HG02885 (cell line): ENCODE data around the gene HOXD4.

Experiments used
- ATAC-seq: cut with Tn5 transposase; IDR thresholded peaks from one replicate; pipeline ENCODE4 v1.9.1; 2021; ENCODE audit warnings: mild to moderate bottlenecking; ENCODE audit not compliant: unreplicated experiment, poor library complexity

The HOXD4 gene

DNA sequence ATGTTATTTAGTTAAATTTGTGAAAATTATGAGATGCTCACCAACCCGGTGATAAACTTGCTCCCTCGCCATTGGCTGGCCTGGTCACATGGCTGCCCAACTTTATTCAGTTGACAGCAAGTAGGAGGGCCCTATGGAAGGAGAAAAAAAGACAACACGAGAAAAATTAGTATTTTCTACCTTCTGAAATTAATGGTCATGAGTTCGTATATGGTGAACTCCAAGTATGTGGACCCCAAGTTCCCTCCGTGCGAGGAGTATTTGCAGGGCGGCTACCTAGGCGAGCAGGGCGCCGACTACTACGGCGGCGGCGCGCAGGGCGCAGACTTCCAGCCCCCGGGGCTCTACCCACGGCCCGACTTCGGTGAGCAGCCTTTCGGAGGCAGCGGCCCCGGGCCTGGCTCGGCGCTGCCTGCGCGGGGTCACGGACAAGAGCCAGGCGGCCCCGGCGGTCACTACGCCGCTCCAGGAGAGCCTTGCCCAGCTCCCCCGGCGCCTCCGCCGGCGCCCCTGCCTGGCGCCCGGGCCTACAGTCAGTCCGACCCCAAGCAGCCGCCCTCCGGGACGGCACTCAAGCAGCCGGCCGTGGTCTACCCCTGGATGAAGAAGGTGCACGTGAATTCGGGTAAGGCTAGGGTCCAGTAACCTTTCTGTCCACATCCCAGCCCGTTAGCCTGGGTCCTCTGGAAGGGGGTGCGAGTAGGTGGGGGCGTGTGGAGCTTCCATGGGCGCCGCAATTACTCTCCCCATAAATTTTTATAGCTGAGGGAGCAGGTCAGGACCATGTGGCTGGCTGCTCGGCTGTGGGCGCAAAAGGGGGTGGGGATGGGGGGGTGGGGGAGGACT lies at the start of gene HOXD4:
HOXD4 (plus strand) TSS at position 109 of the 846 bp plus-strand sequence; CDS start at position 193, 84 bp downstream.
- no peak for ATAC-seq

DNA sequence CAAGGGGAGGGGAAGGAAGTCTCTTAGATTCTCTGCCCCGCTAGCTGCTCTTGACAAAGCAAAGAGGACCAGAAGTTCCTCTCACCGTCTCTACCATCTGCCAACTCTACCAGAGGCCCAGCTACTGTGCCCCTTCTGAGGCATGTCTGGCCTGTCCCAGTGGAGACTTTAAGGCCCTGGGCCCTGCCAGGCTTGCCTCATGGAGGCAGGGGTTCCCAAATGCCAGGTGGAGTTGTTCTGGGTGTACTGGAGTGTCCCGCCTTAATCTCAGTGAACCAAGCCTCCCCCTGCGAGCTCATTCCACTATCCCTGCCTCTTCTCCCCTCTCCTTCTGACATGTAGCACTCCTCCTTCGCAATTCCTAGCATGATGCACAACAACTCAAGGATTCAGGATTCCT lies 49.5 kb upstream of the HOXD4 start:
- ATAC-seq: no peak

DNA sequence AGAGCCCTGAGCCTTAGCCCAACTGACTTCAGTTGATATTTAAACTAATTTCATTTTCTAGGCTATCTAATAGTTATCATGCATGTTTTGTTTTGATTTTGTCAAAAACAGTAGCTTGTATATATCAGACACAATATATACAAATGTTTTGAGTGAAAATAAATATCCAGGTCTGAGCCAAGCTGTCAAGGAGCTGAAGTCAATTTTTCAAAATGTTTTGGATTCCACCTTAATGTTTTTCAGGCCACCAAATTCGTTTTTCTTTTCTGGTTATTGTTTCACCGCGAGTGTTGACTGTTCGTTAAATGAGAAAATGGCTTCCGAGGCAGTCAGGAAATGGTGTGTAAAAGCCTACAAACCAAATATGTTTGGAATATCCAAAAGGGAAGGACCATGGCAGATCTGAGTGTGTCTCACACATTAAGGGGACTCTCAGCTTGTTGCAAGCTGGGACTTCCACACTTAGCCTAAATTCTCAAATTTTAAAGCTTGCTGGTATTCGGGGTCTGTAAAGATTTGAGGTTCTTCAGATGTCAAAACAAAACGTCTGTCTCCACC lies 49.0 kb upstream of the HOXD4 start:
- ATAC-seq: no peak

DNA sequence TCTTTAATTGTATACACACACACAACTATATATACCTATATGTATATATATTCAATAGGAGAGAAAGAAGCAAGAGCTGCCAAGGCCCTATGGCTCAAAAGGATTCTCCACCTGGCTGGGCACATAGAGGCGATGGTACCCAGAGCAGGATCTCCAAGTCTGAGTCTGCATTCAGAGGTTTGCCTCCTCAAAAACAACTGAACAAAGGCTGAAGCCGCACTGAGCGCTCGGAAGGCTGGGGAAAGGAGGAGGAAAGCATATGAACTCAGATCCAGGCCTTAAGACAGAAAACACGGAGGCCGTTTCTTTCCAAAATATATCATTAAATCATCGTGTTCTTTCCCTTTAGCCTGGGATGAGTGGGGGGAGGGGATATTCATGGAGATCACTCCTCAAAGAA lies 48.2 kb upstream of the HOXD4 start:
- no peak for ATAC-seq

DNA sequence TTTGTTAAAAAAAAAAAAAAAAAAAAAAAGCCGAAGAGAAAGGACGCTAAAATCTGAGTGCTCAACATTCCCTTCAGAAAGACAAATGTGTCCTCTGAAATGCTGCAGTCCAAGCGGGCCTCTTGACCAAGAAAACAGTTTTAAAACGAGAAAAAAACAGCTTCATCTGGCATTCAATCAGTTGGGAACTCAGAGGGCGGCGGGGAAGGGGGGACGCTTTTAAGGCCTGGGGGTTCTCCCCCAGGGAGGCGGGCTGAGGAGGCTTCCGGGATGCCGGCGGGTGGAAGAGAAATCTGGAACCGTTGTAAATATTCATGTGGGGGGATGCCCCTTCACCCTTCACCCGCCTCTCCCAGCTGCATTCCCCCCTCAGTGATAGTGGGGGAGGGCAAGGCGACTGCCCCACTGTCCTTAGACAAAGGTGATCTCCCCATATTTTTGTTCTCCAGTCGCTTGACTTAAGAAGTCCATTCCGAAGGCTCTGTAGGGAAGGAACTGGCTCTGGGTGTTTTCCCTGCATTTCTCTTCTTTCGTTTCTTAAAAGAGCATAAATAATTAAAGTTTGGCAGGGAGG lies 47.5 kb upstream of the HOXD4 start:
- ATAC-seq: no peak

DNA sequence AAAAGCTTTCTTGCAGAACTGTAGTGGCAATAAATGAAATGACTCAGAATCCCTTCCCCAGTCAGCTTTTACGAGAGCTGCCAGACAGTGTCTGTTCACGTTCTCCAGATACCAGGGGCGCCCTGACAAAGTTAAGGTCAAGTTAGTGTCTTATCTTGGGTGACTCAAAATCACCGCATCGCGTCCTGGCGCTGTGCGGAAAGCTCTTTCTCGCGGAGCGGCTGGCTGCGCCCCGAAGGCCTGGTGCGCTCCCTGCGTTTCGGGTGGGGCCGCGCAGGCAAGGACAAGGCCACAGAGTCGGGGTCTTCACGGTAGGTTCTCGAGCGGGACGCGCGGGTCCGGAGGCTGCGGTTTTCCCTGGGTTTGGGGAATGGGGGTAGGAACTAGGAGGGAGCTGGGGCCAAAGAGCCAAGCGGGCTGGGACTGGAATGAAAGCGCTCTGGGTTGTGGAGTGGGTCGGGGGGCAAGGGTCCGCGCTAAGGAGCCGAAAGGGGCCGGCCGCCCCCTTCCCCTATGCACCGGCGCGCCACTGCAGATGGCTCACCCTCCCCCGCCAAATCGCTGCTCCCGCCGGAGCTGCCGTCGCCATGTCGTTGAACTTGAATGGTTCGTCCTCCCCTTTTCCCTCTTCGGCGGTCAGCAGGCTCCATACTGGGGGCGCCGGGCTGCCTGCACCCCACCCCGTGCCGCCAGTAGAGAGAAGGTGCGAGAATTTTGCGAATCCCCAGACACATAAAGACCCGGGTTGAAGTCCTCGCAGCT lies 46.9 kb upstream of the HOXD4 start:
- ATAC-seq: no peak

DNA sequence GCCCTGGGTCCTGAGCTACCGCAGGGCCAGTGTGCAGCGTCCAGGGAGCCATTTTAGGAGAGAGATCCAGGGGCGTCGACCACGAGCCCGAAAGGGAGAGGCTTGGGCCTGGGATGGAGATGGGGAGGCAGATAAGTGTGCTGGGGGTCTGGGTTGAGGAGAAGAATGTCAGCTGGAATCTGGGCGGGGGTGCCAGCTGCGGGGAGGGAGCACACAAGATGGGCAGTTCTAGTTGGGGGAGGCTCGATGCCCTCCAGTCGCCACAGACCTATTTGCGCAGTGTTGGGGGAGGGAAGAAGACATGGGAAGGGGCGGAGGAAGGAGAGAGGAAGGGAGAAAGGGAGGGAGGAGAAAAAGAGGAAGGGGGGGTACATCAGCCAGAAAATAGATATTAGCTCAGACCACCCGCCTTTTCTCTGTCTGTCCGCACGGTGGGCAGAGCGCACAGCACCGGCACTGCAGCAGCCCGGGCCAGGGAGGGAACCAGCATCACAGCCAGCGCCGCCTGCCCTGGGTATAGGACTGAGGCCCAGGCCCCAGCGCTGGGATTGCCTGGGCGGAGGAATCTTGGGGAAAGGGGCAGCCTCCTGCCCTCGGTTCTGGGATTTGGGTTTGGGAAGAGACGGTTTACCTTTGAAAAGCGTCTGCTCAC lies 46.1 kb upstream of the HOXD4 start:
- ATAC-seq: no peak

DNA sequence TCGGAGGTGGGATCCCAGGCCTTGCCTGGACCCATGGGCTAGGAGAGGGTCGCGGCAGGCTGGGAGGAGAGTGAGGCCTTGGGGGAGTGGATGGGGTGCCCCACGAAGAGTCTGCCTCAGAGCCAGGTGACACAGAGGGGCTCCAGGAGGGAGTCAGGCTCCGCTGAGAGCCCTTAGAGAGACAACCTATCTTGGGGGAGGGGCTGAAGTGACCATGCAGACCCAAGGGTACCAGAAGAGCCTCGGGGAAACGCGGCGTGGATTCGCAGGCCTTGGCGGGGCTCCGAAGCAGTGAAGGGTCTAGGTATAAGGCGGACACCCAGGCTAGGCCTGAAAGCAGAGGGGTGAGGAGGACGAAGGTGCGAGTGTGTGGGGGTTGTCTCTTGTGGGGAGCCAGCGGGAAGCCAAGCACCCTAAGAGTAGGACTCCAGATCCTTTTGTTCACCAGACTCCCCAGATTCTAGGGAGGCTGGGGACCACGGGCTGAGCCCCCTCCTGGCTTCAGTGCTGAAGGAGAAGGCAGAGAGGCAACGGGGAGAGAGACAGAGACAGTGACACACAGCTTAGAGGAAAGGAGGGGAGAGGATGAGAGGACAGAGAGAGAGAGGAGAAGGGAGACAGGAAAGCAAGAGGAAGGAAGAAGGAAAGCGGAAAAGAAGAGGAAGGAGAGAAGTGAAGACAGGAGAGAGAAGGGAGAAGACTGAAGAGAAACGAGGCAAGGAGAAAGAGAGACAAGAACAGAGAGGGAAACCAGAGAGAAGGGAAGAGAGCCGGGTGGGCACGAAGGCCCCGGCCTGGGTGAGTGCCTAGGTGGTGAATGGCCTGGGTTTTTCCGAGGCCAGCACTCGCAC lies 45.4 kb upstream of the HOXD4 start:
- ATAC-seq: no peak

DNA sequence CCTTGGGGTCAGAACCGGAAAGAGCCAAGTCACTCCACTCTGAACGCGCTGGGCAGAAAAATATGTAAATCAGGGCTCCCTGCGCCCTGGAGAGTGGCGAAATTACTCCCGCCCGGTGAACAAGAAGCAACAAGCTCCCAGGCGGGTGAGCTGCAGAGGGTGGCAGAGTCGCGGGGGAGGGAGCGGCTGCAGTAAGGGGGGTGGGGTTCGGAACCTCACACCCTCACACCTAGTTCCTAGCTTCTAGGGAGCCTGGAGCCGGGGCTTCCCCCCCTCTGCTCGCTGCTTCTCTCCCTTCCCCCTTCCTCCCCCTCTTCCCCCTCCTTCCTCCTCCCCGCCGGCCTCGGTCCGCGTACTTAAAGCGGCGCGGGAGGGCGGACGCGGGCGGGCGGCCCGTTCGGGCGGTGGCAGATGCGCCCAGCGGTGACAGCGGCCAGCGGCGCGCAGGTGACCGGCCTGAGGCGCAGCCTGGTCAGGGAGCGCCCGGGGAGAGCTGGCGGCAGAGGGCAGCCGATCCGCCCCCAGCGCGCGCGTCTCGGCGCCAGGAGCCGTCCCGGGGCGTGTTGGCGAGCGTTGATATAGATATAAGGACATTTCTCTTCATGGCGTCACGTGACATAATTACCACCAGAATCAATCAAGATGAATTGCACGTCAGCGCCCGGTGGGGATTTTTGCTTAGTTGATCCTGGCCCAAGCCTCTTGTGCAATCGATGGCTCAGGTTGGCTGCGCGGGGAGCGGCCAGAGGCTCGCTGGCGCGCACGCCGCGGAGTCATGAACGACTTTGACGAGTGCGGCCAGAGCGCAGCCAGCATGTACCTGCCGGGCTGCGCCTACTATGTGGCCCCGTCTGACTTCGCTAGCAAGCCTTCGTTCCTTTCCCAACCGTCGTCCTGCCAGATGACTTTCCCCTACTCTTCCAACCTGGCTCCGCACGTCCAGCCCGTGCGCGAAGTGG lies 44.5 kb upstream of the HOXD4 start, which contains the start of gene HOXD11:
HOXD11 (plus strand) TSS at position 700 of the 959 bp plus-strand sequence; CDS start at position 776, 76 bp downstream.
- no peak for ATAC-seq

DNA sequence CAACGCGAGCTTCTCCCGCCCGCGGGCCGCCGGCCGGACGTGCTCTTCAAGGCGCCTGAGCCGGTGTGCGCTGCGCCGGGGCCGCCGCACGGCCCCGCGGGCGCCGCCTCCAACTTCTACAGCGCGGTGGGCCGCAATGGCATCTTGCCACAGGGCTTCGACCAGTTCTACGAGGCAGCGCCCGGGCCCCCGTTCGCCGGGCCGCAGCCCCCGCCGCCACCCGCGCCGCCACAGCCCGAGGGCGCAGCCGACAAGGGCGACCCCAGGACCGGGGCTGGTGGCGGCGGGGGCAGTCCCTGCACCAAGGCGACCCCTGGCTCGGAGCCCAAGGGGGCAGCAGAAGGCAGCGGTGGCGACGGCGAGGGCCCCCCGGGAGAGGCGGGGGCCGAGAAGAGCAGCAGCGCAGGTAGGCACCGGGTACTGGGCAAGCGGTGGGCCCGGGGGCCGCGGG lies 43.6 kb upstream of the HOXD4 start:
- ATAC-seq: no peak

DNA sequence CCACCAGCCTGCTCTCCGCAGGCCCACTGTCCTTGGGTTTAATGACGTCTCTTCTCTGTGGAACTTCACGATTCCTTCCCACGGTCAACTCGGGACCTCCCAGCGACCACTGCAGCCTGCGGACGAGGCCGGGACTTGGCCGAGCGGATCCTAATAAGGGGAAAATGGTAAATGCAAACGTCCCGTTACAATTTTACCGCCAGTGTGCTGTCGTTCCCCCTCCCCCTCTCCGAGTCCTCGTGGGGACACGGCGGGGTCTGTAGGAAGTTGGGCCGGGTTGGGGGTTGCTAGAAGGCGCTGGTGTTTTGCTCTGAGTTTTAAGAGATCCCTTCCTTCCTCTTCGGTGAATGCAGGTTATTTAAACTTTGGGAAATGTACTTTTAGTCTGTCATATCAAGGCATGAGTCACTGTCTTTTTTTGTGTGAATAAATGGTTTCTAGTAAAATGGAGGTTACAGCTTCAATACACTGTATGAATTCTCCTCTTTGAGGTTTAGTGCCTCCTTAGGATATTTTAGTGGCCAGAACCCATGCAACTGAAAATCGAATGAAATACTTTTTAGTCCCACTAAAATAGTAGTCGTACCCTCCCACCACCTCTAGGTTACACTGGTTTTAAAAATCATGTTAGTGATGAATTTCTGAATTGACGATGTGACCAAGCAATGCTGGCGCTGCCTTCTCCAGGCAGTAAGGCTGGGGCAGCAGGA lies 42.0 kb upstream of the HOXD4 start:
- ATAC-seq: no peak

DNA sequence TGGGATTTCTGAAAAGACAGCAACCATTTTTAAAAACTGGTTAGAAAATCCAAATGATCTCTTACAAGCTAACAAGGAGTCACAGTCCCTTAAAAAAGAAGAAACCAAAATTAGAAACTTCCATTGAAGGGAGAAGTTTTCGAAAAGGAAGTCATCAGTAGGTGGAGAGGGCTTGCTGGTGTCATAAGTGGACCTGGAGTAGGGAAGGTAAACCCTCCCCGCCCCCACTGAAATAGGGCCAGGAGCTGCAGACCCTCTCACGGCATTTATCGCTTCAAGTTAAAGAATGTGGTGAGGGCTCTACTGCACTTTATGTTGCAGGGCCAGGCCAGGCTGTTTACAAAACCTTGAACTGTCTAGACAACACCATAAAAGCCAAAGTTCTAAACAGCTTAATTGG lies 41.4 kb upstream of the HOXD4 start:
- ATAC-seq: no peak

DNA sequence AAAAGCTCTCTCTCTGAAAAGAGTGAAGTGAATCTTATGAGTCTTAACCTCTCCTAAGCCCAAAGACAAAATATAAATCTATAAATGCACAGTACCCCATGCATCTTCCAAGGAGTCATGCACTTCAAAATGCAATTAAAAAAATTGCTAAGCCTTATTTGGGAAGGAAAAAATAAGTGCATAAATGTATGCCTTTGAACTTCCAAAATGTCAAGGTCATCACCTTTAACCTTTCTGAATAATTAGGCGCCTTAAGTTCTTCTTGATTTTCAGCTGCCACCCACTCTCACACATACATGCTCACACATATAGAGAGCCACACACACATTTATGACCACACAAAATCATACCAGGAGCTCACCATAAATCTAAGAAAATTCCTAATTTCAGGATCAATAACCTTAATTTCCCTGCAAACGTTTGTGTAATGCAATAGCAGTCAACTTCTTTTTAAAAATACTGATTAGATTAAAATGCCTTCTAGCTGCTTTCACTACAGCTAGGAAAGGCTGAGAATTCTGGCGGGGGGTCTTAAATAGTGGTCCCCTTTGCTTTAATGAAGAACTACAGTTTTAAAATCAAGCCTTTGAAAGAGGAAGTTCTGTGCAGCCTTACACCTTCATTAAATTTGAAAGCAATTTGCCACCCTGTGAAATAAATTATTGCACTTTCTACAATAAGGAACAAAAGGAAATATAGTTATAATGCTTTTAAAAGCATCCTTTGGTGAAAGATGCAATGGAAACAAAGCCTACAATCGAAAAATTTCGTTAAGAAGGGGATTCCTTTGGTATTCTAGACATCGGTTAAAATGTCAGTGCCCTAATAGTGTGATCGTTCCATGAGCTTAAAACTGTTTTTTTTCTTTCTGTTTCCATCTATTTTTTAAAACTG lies 40.7 kb upstream of the HOXD4 start:
- no peak for ATAC-seq

DNA sequence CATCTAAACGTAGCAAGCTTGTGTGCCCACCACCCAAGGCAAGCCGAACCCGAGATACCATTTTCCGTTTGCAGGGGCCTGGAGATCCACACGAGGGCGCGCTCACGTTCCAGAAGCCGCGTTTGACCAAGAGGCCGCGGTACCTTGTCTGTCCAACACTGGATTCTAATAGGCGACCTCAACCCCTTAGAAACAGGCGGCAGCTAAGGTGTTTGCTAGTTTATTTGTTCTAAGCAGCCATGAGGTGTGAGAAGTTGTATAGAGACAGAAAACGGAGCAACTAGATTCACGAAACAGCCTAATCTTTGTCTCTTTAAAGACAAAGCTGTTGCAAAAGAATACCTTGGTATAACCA lies 40.1 kb upstream of the HOXD4 start:
- ATAC-seq: no peak

DNA sequence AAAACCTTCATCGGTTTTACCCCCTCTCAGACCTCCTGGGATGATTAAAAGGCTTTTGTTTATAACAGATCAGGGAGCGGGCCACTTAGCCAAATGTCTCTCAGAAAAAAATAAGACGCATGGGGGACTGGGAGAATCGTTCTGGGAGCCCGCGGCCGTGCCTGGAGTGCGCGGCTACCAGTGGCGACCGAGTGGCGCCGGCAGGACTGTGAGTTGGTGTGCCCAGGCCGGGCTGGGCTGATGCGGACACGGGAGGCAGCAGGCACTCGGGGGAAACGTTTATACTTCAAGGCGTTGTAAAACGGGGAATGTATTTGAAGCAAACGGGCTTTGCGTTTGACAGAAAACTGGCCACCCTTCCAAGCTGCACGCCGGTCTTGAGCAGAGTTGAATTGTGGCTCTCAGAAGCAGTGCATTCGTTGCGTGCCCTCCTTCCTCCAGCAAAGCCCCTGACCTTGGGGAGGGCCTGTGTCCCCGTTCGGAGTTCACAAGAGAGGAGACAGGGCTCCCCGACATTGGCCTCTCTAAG lies 39.4 kb upstream of the HOXD4 start:
- ATAC-seq: no peak
